Esophagus muscularis mucosa (tissue), 3 donors: ENCODE measurements around the gene BOK.

ENCODE experiments used
- EP300 ChIP-seq: sonication (generic); formaldehyde crosslinking; IDR thresholded peaks from one replicate; pipeline ENCODE4 v1.6.1; 2017; ENCODE audit warnings: antibody characterized with exemption
- POLR2A ChIP-seq: fragments of 450-650 bp; IDR thresholded peaks from one replicate; pipeline ENCODE4 v1.6.1; 2017; ENCODE audit warnings: antibody characterized with exemption, moderate library complexity, mild to moderate bottlenecking, low read depth
- POLR2AphosphoS5 ChIP-seq, 2 donors: sonication (generic); formaldehyde crosslinking; IDR thresholded peaks; one replicate each; pipeline ENCODE4 v1.6.1; 2017; ENCODE audit warnings: antibody characterized with exemption in 2 of 2

DNA sequence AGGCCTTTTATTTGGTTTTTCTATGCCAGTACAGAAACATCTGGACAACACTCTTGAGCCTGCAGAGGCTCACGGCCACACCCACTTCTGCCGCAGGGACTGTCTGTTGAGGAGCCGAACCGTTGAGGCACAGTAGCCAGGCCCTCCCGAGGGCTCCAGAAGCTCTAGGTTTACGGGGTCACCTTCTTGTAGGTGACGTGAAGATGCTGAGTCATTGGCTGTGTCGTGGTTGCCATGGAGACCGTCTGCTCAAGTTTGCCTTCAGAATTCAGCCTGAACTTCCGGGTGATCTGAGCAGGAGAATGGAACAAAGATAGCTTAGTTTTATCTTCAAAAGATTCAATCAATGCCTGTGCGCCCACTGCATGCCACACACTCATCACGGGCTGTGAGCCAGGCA, 25.9 kb downstream of the BOK start:
- TF ChIP-seq POLR2AphosphoS5 (IDR thresholded peaks at IDR 0.05), result no peak
- TF ChIP-seq POLR2A, result no peak
- no peak for TF ChIP-seq EP300
